ENCODE measurements around the gene ANKRD35. TPM values are rescaled to one million over a fixed set of nuclear protein-coding genes. Genes with fewer than 3 reads are reported as not detected.
"Not testable (repeated sequence)": the region's sequence is repeated elsewhere in the genome, so short reads cannot be mapped to it uniquely, and the experiment has no call there.

The ANKRD35 gene
- total and polyA plus RNA-seq, 12 donors = 0.28 to 2.1 (median 0.56) TPM

GRCh38 chr1:145843031-145843430 is 42.6 kb downstream of the ANKRD35 start:
- H3K9me3 ChIP-seq = no peaks in the 10 kb centered on the region
- DNase-seq (no peak), ATAC-seq (no peak)
- no peak overlapping the region for H3K27ac ChIP-seq
- peaks cover 3 to 66% (median 43%) of the 10 kb centered on the region in 9 donors for H3K36me3 ChIP-seq
- H3K27me3 ChIP-seq = no peaks in the 10 kb centered on the region
- intact Hi-C loops (cut with DNase I) = loop anchor here in 3 of 10 donors (10.0 kb wide), 3 partner anchors 58 to 172 kb away; partner anchors contain the start of genes ITGA10 (in 2 of the 3) and PEX11B (in 2 of the 3)
- 95 to 97% methylated on average over 3 of the region's 3 CpGs for WGBS, 2 donors
- no peak for TF ChIP-seq CTCF (IDR thresholded peaks at IDR 0.05)
- H3K4me3 ChIP-seq = no peak overlapping the region
- H3K4me1 ChIP-seq = peaks cover 0 to 19% (median 16%) of the 10 kb centered on the region in 9 donors

- intact Hi-C loops (cut with DNase I) = loop anchor here in 1 of 10 donors (5.0 kb wide), 1 partner anchor 80 kb away; the partner anchor contains the start of gene PEX11B
- whole genome bisulfite sequencing, 2 donors = 94 to 100% methylated on average over 1 of the region's 1 CpG
- Histone ChIP-seq H3K4me3 (no peak overlapping the region), H3K36me3 (peaks cover 3 to 100% (median 87%) of the 10 kb centered on the region in 9 donors), H3K27ac (no peak overlapping the region), H3K9me3 (no peaks in the 10 kb centered on the region), H3K4me1 (no peaks in the 10 kb centered on the region), H3K27me3 (no peaks in the 10 kb centered on the region)
- no peak for TF ChIP-seq CTCF (IDR thresholded peaks at IDR 0.05)
- DNase-seq (no peak), ATAC-seq (no peak)
Measured at GRCh38 chr1:145837656-145838055, 48.0 kb downstream of the ANKRD35 start.

- H3K4me3 ChIP-seq; H3K4me1 ChIP-seq; H3K27me3 ChIP-seq; H3K27ac ChIP-seq; ATAC-seq; H3K9me3 ChIP-seq; DNase-seq; intact Hi-C loops (cut with DNase I): not testable (repeated sequence)
- peaks cover 0 to 100% (median 78%) of the 10 kb centered on the region in 9 donors for H3K36me3 ChIP-seq
- 97 to 98% methylated on average over 2 of the region's 2 CpGs for WGBS, 2 donors
Measured at GRCh38 chr1:145830810-145831209, 54.9 kb downstream of the ANKRD35 start.

GRCh38 chr1:145828367-145829026 is 57.2 kb downstream of the ANKRD35 start:
- TF ChIP-seq CTCF (IDR thresholded peaks at IDR 0.05) = no peak
- Histone ChIP-seq H3K27ac (no peak overlapping the region), H3K27me3 (no peaks in the 10 kb centered on the region), H3K4me3 (no peak overlapping the region), H3K9me3 (no peaks in the 10 kb centered on the region), H3K4me1 (peaks cover 7 to 20% (median 14%) of the 10 kb centered on the region in 9 donors), H3K36me3 (peaks cover 0 to 81% (median 56%) of the 10 kb centered on the region in 9 donors)
- DNase-seq = no peak
- intact Hi-C loops (cut with DNase I) = no loop called here
- ATAC-seq = no peak

- H3K27me3 ChIP-seq = no peaks in the 10 kb centered on the region
- intact Hi-C loops (cut with DNase I) = no loop called here
- no peak overlapping the region for H3K4me3 ChIP-seq
- no peak overlapping the region for H3K27ac ChIP-seq
- H3K9me3 ChIP-seq = no peaks in the 10 kb centered on the region
- peaks cover 7 to 20% (median 14%) of the 10 kb centered on the region in 9 donors for H3K4me1 ChIP-seq
- no peak for DNase-seq
- TF ChIP-seq CTCF (IDR thresholded peaks at IDR 0.05) = no peak
- peaks cover 0 to 76% (median 51%) of the 10 kb centered on the region in 9 donors for H3K36me3 ChIP-seq
- ATAC-seq = no peak
Measured at GRCh38 chr1:145827966-145828365, 57.7 kb downstream of the ANKRD35 start.

Data from heart right ventricle (tissue), 16 donors.